G401.6 (cell line): ENCODE data around the gene CCDC142.

Source experiments
- FAIRE-seq: peaks from 2 replicates; lab custom pipeline; 2012; peaks lifted over from hg19 to GRCh38; lab: Jason Lieb, UNC

CCDC142 gene, protein sequence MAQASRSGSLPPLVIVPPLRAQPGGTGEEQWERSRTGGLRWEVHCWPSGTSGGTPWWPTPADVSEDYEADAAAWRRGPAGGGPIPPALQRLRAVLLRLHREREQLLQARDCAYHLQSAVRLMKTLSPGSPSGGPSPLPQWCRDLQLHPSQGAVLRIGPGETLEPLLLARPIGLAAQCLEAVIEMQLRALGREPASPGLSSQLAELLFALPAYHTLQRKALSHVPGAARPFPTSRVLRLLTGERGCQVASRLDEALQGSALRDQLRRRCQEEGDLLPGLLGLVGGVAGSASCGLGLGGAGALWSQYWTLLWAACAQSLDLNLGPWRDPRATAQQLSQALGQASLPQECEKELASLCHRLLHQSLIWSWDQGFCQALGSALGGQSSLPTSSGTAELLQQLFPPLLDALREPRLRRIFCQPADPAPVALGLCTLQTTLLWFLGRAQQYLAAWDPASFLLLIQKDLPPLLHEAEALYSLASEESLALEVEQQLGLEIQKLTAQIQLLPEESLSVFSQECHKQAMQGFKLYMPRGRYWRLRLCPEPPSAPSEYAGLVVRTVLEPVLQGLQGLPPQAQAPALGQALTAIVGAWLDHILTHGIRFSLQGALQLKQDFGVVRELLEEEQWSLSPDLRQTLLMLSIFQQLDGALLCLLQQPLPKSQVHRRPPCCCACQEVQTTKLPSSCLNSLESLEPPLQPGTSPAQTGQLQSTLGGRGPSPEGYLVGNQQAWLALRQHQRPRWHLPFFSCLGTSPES

DNA sequence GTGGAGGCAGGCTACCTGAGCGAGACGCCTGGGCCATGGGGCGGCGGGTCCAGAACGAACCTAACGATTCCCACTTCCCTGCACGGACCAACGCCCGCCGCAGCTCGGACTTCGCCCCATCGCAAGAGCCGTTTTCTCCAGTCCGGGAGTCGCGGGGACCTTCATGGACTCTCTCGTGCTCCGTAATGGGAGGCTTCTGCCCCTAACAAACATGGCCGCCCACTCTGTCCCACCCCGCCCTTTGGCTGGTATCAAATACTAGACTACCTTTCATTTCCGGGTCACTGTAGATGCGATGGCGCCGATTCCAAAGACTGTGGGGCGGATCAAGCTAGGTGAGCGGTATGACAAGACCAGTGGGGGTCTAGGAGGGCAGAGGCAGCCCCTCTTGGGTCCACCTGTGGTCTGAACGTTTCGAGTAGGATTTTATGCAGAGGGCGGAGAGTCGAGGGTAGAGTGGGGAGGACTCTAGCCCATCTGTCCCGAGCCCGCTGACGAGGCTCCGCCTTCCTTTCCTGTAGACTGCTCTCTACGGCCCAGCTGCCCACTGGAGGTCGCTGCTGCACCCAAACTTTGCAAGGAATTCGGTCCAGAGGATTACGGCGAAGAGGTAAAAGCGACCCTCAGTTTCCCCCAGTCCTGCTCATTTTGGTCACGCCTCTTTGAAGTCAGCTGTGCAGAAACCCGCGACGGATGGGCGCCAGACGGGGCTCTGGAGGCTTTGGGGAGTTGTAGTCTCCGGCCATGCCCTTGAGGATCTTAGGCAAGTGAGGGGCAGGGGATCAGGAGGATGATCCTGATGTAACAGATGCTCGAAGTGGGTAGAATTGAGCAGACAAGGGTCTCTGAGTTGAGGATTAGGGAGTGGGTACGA lies at the start of gene CCDC142, which contains the start of gene TTC31:
Gene CCDC142, minus strand, starts transcription at position 198 of the 874 bp plus-strand sequence. Its CDS starts 161 bp downstream, at position 37.
Gene TTC31, plus strand, starts transcription at position 281 of the 874 bp plus-strand sequence. Its CDS starts 15 bp downstream, at position 296.
- FAIRE-seq = peak; percentile 91

- FAIRE-seq = peak; percentile 92
Observed at GRCh38 chr2:74532222-74532621, 49.4 kb upstream of the CCDC142 start.

GRCh38 chr2:74531666-74532065 lies 48.9 kb upstream of the CCDC142 start:
- FAIRE-seq = no peak

GRCh38 chr2:74530239-74531187 lies 47.7 kb upstream of the CCDC142 start:
- no peak for FAIRE-seq

DNA sequence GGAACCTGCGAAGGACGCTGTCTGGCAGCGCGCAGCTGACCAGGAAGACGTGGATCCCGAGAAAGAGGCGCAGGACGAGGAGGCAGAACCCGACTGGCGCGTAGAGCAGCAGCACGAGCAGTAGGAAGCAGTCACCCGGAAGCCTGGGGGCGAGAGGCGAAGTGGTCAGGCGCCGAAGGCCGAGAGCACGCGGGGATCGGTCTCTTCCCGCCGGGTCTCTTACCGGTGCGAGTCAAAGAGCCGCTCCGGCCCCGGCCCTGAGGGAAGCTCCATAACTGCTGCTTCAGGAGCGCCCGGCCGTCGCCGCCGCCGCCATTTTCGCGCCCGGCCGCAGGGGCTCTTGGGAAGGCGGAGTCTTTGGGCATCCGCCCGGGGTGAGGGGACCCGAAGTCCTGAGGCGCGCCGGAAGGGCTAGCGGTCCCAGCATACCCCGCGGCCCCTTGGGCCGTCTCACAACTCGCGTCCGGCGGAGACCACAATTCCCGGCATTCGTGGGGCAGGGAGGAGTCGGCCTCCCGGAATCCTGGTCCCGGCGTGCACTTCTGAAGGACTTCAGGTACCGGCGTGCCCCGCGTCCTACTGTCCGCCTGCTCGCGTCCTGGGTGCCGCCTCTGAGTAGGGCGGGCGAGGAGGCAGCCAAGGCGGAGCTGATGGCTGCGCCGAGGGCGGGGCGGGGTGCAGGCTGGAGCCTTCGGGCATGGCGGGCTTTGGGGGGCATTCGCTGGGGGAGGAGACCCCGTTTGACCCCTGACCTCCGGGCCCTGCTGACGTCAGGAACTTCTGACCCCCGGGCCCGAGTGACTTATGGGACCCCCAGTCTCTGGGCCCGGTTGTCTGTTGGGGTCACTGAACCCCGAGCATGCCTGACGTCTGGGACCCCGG lies 46.8 kb upstream of the CCDC142 start, which contains the start of the genes AUP1 and HTRA2:
Gene AUP1, minus strand, starts transcription at position 350 of the 882 bp plus-strand sequence. Its CDS starts 77 bp downstream, at position 273.
Gene HTRA2, plus strand, starts transcription at position 577 of the 882 bp plus-strand sequence. Its CDS starts 74 bp downstream, at position 651.
- peak; percentile 97 for FAIRE-seq

DNA sequence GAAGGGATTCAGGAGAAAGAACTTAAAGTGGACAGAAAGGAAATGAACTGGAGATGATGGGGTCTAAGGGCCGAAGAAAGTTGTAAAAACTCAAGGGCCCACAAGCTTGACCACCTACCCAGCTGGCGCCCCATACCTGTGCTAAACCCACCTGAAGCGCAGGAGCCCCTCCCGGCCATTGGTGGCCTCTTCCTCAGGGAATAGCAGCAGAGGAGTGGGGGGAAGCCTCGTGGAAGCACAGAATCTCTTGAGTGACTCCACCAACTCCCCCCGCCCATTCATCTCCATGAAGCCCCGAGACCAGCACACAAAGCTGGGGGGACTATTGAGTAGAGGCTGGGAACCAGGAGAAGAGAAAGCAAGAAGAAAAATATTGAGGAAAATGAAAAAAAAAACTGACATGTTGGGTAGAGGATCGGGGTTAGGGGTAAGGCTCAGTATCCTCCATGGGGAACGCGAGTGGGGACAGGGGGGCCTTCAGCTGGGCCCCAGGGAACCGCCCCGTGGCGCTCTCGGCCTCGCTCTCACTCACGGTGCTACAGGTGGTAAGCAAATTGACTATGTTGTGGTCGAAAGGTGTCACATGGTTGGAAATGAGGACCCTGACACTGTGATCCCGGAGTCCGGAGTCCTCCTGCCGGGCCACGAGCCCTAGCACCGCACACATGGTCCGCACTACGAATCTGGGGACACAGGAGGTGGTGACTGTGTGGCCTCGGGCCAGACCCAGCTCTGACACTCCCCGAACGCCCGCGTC lies 46.0 kb upstream of the CCDC142 start:
- no peak for FAIRE-seq

DNA sequence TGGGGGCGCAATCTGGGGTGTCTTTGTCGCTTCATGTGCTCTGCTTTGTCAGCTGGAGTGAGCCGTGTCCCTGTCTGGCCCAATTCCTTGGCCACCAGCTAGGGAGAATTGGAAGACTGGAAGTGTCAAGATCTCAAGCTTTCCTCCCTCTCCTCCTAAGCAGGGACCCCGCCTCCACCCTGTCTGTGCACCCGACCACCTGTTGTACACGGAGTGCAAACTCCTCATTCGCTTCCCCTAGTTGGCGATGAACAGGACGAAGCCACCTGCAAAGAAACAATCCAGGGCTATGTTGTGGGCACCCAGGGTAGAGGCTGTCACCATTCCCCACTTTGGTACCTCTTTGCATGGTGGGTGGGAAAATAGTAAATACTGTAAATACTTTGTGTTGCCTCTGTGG lies 44.9 kb upstream of the CCDC142 start:
- FAIRE-seq = no peak

DNA sequence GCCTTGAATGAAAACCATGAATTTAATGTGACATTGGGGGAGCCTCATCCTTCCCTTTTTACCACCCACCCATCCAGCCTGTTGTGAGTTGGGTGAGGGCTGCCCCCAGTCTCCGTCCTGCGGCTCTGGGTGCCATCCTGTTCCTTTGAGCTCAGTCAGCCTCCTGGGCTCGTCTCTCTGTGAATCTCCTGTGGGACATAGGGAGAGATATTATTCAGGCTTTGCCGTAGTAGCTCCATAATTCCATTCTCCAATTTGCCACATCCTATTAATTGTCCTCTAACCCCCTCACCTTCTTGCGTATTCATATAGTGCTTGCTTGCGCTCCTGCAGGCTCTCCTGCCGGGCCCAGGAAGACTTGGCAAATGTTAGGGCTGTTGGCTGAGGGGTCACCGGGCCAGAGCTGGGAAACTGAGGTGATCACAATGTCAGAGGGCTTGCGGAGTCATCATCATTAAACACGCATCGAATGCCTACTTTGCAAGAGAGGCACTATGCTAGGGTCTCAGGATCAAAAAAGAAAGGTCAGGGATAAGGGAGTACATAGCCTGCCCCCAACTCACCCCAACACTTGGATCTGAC lies 43.9 kb upstream of the CCDC142 start:
- no peak for FAIRE-seq

- FAIRE-seq = peak; percentile 45
Observed at GRCh38 chr2:74525717-74526648, 43.2 kb upstream of the CCDC142 start, which contains the start of gene DQX1. Gene DQX1 (minus strand): TSS chr2:74526231. CDS start chr2:74525729, 502 bp downstream.

GRCh38 chr2:74524955-74525716 lies 42.3 kb upstream of the CCDC142 start:
- no peak for FAIRE-seq

GRCh38 chr2:74524005-74524404 lies 41.2 kb upstream of the CCDC142 start:
- no peak for FAIRE-seq

DNA sequence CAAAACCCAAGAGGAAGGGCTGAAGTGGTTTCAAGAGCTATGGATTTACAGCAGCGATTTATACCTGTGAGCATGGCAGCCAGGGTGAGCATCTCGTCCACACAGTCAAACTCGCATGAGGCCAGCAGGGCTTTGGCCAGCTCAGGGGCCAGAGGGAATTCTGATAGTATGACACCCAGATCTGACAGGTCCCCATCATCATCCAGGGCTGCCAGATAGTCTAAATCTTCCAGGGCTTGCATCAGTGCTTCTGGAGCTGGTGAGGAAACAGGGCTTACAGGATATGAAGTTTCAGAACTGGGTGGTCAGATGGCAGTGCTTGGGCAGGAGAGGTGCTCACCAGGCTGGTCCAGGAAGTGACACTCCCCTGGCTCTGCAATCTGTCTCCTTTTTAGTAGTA lies 39.7 kb upstream of the CCDC142 start:
- no peak for FAIRE-seq

DNA sequence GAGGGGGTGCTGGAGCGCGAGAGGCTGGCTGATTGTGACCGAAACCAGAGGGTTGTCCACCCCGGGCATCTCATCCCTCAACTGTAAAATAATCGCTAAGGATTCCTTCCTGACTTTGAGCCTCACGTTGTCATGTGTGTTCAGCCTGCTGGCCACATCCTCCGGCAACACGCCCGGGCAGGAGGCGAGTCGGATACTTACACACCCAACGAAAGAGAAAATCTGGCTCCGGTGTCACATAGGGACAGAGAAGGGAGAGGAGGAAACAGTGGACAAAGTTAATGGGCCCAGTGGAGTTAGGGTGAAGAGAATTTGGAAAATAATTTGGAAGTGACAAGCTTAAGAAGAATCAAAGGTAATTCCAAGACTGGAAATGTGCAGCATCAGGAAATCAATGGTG lies 33.9 kb upstream of the CCDC142 start:
- FAIRE-seq = no peak

DNA sequence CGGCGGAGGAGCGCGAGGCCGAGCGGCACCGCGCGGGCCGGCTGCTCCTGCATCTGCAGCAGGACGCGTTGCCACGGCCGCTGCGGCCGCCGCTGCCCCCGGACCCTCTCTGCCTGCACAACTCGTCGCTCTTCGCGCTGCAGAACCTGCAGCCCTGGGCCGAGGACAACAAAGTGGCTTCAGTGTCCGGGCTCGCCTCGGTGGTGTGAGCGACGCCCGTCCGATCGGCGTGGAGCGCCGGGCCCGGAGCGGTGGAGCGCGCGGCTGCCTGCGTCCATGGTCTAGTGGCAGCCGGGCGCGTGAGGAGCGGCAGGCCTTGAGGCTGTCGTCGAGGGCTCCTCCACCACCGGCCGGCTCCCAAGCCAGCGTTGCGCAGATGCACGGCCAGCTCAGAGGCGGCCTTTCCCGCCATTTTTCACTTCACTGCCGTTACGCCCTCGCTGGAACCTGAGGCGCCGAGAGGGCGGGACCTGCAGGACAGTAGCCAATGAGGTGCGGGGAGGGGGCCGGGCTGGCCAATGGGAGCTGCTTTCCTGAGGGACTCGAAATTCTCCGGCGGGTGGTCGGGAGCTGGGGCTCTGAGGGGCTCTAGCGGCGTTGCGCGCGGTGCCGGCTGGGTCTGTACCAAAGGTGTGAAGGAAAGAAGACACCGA lies 33.3 kb upstream of the CCDC142 start:
- FAIRE-seq = no peak

- no peak for FAIRE-seq
Observed at GRCh38 chr2:74515271-74515980, 32.6 kb upstream of the CCDC142 start.
